ENCODE data around the gene FAM171A2. TPM values are rescaled to one million over a fixed set of nuclear protein-coding genes. Genes with fewer than 3 reads are reported as not detected.
A peak's percentile ranks its signal among the peaks of the same experiment; 100 is the strongest.

The FAM171A2 gene
- total and polyA plus RNA-seq, 10 of the 15 experiments (the other 5 are each of a cell fraction or from before 2014, with no cell fraction given) = 0.08 to 1.7 (median 0.27) TPM; not detected in 2

- H3K79me2 ChIP-seq (ENCODE audit: control insufficient read depth, insufficient read depth, low read length) = no peaks in the 10 kb centered on the region
- CTCF ChIA-PET = interaction anchor here (1.0 kb wide), 1 partner anchor 104 kb away, joined by 3 read pairs; no protein-coding TSS in a partner anchor
- ATAC-seq (peak; percentile 10; the same call in 1 of the 3 replicates), DNase-seq (ENCODE audit: low read depth, low spot score) (no peak), FAIRE-seq (no peak)
- peaks cover 6 to 10% of the 10 kb centered on the region in 2 experiments for H3K27me3 ChIP-seq (replicated peaks in 1 of 2; ENCODE audit: control insufficient read depth in 2 of 2, insufficient read depth in 2 of 2, low read length in 1 of 2)
- no peaks in the 10 kb centered on the region for H4K20me1 ChIP-seq (ENCODE audit: control insufficient read depth, insufficient read depth)
- no peak overlapping the region for H3K4me2 ChIP-seq (ENCODE audit: control insufficient read depth, insufficient read depth)
- SMC1A ChIA-PET (ENCODE audit: uncharacterized antibody, unreplicated experiment) = no interaction called here
- H3K36me3 ChIP-seq (ENCODE audit: control insufficient read depth in 2 of 2, insufficient read depth in 2 of 2, low read length in 1 of 2) = no peaks in the 10 kb centered on the region
- H3K9me3 ChIP-seq (replicated peaks; ENCODE audit: control insufficient read depth, insufficient read depth, low read length) = no peaks in the 10 kb centered on the region
- H3K27ac ChIP-seq (ENCODE audit: control insufficient read depth, insufficient read depth) = no peak overlapping the region
- in situ Hi-C loops (cut with MboI) = no loop called here
- peaks cover 2% of the 10 kb centered on the region; the same call in 1 of the 2 replicates for H3K4me1 ChIP-seq (ENCODE audit: control insufficient read depth, insufficient read depth, low read length)
- intact Hi-C loops (cut with micrococcal nuclease; ENCODE audit: unreplicated experiment) = no loop called here
- no peak overlapping the region for H2AFZ ChIP-seq (ENCODE audit: control insufficient read depth, low read depth, low read length)
- WGBS (ENCODE audit: insufficient coverage, insufficient replicate concordance, low lambda C conversion rate, missing lambda C conversion rate) = 12% methylated on average over 26 of the region's 26 CpGs
- TF ChIP-seq MEF2B (IDR thresholded peaks at IDR 0.05; ENCODE audit: partially characterized antibody, poor library complexity, severe bottlenecking) (no peak), EP300 (IDR thresholded peaks at IDR 0.05; ENCODE audit: borderline replicate concordance in 1 of 2, control insufficient read depth in 1 of 2, low read depth in 2 of 2, low read length in 2 of 2) (no peak), RCOR1 (conservative IDR thresholded peaks at IDR 0.05; ENCODE audit: low read depth, low read length) (no peak), EZH2 (IDR thresholded peaks at IDR 0.05; ENCODE audit: borderline replicate concordance, control insufficient read depth, low read depth, low read length) (no peak)
- POLR2A ChIA-PET = interaction anchor here (0.6 kb wide), 1 partner anchor 181 kb away, joined by 3 read pairs; no protein-coding TSS in a partner anchor
- no TSS peak for BruUV-seq (replicated peaks)
- H3K4me3 ChIP-seq = no peak overlapping the region
- RAD21 ChIA-PET (ENCODE audit: unreplicated experiment) = interaction anchor here (1.0 kb wide), 1 partner anchor 8 kb away, joined by 3 read pairs; no protein-coding TSS in a partner anchor
- H3K9ac ChIP-seq (ENCODE audit: control insufficient read depth, insufficient read depth, low read length) = no peak overlapping the region
Observed at GRCh38 chr17:44307387-44308186, 56.1 kb downstream of the FAM171A2 start.

DNA sequence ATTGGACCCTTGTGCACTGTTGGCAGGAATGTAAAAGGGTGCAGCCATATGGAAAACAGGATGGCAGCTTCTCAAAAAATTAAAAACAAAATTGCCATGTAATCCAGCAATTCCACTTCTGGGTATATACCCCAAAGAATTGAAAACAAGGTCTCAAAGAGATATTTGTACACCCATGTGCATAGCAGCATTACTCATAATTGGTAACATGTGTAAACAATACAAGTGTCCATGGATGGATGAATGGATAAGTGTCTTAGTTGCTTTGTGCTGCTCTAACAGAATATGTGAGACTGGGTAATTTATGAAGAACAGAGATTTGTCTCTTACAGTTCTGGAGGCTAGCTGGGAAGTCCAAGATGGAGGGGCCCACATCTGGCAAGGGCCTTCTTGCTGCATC, 59.0 kb downstream of the FAM171A2 start:
- H3K4me2 ChIP-seq (ENCODE audit: control insufficient read depth, insufficient read depth) = no peak overlapping the region
- no peak overlapping the region for H2AFZ ChIP-seq (ENCODE audit: control insufficient read depth, low read depth, low read length)
- DNase-seq (ENCODE audit: low read depth, low spot score) (no peak), FAIRE-seq (no peak), ATAC-seq (no peak)
- H3K27me3 ChIP-seq (replicated peaks in 1 of 2; ENCODE audit: control insufficient read depth in 2 of 2, insufficient read depth in 2 of 2, low read length in 1 of 2) = peaks cover 6 to 10% of the 10 kb centered on the region in 2 experiments
- RAD21 ChIA-PET (ENCODE audit: unreplicated experiment) = interaction anchor here (1.0 kb wide), 1 partner anchor 83 kb away, joined by 3 read pairs; no protein-coding TSS in a partner anchor
- SMC1A ChIA-PET (ENCODE audit: uncharacterized antibody, unreplicated experiment) = no interaction called here
- in situ Hi-C loops (cut with MboI) = no loop called here
- peaks cover 2% of the 10 kb centered on the region; the same call in 1 of the 2 replicates for H3K4me1 ChIP-seq (ENCODE audit: control insufficient read depth, insufficient read depth, low read length)
- H3K27ac ChIP-seq (ENCODE audit: control insufficient read depth, insufficient read depth) = no peak overlapping the region
- H3K79me2 ChIP-seq (ENCODE audit: control insufficient read depth, insufficient read depth, low read length) = no peaks in the 10 kb centered on the region
- CTCF ChIA-PET = interaction anchor here (1.1 to 1.2 kb wide), 2 partner anchors 27 to 95 kb away, joined by 3 to 4 read pairs; no protein-coding TSS in a partner anchor
- H3K9me3 ChIP-seq (replicated peaks; ENCODE audit: control insufficient read depth, insufficient read depth, low read length) = no peaks in the 10 kb centered on the region
- H3K36me3 ChIP-seq (ENCODE audit: control insufficient read depth in 2 of 2, insufficient read depth in 2 of 2, low read length in 1 of 2) = no peaks in the 10 kb centered on the region
- intact Hi-C loops (cut with micrococcal nuclease; ENCODE audit: unreplicated experiment) = no loop called here
- BruUV-seq (replicated peaks) = no TSS peak
- POLR2A ChIA-PET = interaction anchor here (1.2 kb wide), 1 partner anchor 118 kb away, joined by 3 read pairs; the partner anchor contains the start of gene TMUB2
- H3K4me3 ChIP-seq = no peak overlapping the region
- H3K9ac ChIP-seq (ENCODE audit: control insufficient read depth, insufficient read depth, low read length) = no peak overlapping the region
- H4K20me1 ChIP-seq (ENCODE audit: control insufficient read depth, insufficient read depth) = no peaks in the 10 kb centered on the region
- TF ChIP-seq, protein P1, sequence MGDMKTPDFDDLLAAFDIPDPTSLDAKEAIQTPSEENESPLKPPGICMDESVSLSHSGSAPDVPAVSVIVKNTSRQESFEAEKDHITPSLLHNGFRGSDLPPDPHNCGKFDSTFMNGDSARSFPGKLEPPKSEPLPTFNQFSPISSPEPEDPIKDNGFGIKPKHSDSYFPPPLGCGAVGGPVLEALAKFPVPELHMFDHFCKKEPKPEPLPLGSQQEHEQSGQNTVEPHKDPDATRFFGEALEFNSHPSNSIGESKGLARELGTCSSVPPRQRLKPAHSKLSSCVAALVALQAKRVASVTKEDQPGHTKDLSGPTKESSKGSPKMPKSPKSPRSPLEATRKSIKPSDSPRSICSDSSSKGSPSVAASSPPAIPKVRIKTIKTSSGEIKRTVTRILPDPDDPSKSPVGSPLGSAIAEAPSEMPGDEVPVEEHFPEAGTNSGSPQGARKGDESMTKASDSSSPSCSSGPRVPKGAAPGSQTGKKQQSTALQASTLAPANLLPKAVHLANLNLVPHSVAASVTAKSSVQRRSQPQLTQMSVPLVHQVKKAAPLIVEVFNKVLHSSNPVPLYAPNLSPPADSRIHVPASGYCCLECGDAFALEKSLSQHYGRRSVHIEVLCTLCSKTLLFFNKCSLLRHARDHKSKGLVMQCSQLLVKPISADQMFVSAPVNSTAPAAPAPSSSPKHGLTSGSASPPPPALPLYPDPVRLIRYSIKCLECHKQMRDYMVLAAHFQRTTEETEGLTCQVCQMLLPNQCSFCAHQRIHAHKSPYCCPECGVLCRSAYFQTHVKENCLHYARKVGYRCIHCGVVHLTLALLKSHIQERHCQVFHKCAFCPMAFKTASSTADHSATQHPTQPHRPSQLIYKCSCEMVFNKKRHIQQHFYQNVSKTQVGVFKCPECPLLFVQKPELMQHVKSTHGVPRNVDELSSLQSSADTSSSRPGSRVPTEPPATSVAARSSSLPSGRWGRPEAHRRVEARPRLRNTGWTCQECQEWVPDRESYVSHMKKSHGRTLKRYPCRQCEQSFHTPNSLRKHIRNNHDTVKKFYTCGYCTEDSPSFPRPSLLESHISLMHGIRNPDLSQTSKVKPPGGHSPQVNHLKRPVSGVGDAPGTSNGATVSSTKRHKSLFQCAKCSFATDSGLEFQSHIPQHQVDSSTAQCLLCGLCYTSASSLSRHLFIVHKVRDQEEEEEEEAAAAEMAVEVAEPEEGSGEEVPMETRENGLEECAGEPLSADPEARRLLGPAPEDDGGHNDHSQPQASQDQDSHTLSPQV (IDR thresholded peaks at IDR 0.05) = no peak
- TF ChIP-seq BHLHE40 (IDR thresholded peaks at IDR 0.05; ENCODE audit: borderline replicate concordance in 1 of 2, low read depth in 2 of 2, low read length in 1 of 2) (no peak), MEF2A (IDR thresholded peaks at IDR 0.05; ENCODE audit: insufficient read depth, low read depth, low read length) (no peak), BMI1 (IDR thresholded peaks at IDR 0.05; ENCODE audit: borderline replicate concordance) (no peak), SREBF2 (IDR thresholded peaks at IDR 0.05; ENCODE audit: low read length) (no peak)
